NAMALWA (cell line): ENCODE data around the gene CPD.
A peak's percentile ranks its signal among the peaks of the same experiment; 100 is the strongest.
"Not testable (repeated sequence)": the region's sequence is repeated elsewhere in the genome, so short reads cannot be mapped to it uniquely, and the experiment has no call there.

Experiments
- DNase-seq: peaks from one replicate; pipeline ENCODE4 v3.0.0-alpha.2; 2015; ENCODE audit warnings: low spot score

CPD gene

GRCh38 chr17:30378825-30379302 is at the start of gene CPD:
Gene CPD, plus strand, starts transcription at chr17:30378927. Its CDS starts 54 bp downstream, at chr17:30378981.
- DNase-seq, result peak; percentile 94

GRCh38 chr17:30332057-30332542 is 46.6 kb upstream of the CPD start:
- no peak for DNase-seq

- no peak for DNase-seq
Observed at GRCh38 chr17:30333503-30334360, 45.0 kb upstream of the CPD start, which contains the start of gene TMIGD1. Gene TMIGD1, minus strand, starts transcription at chr17:30334057. Its CDS starts 1,924 bp downstream, at chr17:30332133.

GRCh38 chr17:30334421-30334820 is 44.3 kb upstream of the CPD start:
- no peak for DNase-seq

GRCh38 chr17:30336369-30337171 is 42.2 kb upstream of the CPD start:
- DNase-seq, result peak; percentile 86

GRCh38 chr17:30337393-30337999 is 41.2 kb upstream of the CPD start:
- no peak for DNase-seq

- DNase-seq, result no peak
Observed at GRCh38 chr17:30339086-30339485, 39.6 kb upstream of the CPD start.

- DNase-seq, result no peak
Observed at GRCh38 chr17:30340801-30341356, 37.8 kb upstream of the CPD start.

GRCh38 chr17:30341703-30342249 is 37.0 kb upstream of the CPD start:
- DNase-seq, result no peak

GRCh38 chr17:30343244-30343643 is 35.5 kb upstream of the CPD start:
- not testable (repeated sequence) for DNase-seq

- no peak for DNase-seq
Observed at GRCh38 chr17:30343796-30344195, 34.9 kb upstream of the CPD start.

- DNase-seq, result no peak
Observed at GRCh38 chr17:30344283-30345088, 34.2 kb upstream of the CPD start.

GRCh38 chr17:30345089-30345433 is 33.7 kb upstream of the CPD start:
- DNase-seq, result no peak

GRCh38 chr17:30345527-30346075 is 33.1 kb upstream of the CPD start:
- no peak for DNase-seq

GRCh38 chr17:30346221-30346795 is 32.4 kb upstream of the CPD start:
- no peak for DNase-seq

- no peak for DNase-seq
Observed at GRCh38 chr17:30347488-30347887, 31.2 kb upstream of the CPD start.

- no peak for DNase-seq
Observed at GRCh38 chr17:30349252-30349651, 29.5 kb upstream of the CPD start.

GRCh38 chr17:30351263-30351662 is 27.5 kb upstream of the CPD start:
- DNase-seq, result not testable (repeated sequence)

GRCh38 chr17:30351735-30352134 is 27.0 kb upstream of the CPD start:
- no peak for DNase-seq

GRCh38 chr17:30352240-30352814 is 26.4 kb upstream of the CPD start:
- DNase-seq, result no peak
